Endothelial cell (in vitro differentiated cells): ENCODE data around the gene CASP3. TPM values are rescaled to one million over a fixed set of nuclear protein-coding genes. Genes with fewer than 3 reads are reported as not detected.

Experiments used
- DNase-seq: peaks from one replicate; pipeline ENCODE4 v3.0.0; 2021; ENCODE audit warnings: low spot score
- H3K27ac Mint-ChIP-seq: one replicate; pipeline ENCODE4 v1.8.0; 2021; ENCODE audit warnings: mixed read lengths, inconsistent platforms; ENCODE audit not compliant: unreplicated experiment
- H3K27me3 Mint-ChIP-seq: one replicate; pipeline ENCODE4 v1.8.0; 2021; ENCODE audit warnings: mild to moderate bottlenecking, moderate library complexity, mixed read lengths, inconsistent platforms; ENCODE audit not compliant: unreplicated experiment
- H3K36me3 Mint-ChIP-seq: one replicate; pipeline ENCODE4 v1.8.0; 2021; ENCODE audit warnings: mild to moderate bottlenecking, low read depth, mixed read lengths, inconsistent platforms; ENCODE audit not compliant: unreplicated experiment
- H3K4me1 Mint-ChIP-seq: one replicate; pipeline ENCODE4 v1.8.0; 2021; ENCODE audit warnings: mild to moderate bottlenecking, mixed read lengths, inconsistent platforms; ENCODE audit not compliant: unreplicated experiment
- H3K4me3 Mint-ChIP-seq: one replicate; pipeline ENCODE4 v1.8.0; 2021; ENCODE audit warnings: mild to moderate bottlenecking, mixed read lengths, inconsistent platforms; ENCODE audit not compliant: unreplicated experiment
- H3K9me3 Mint-ChIP-seq: one replicate; pipeline ENCODE4 v1.8.0; 2021; ENCODE audit warnings: mixed read lengths, inconsistent platforms; ENCODE audit not compliant: unreplicated experiment
- total RNA-seq: library from RNA; stranded (reverse); fragmentation: NEBNext Ultra II Directional; extraction: Animal tissue kit (Norgen Biotek cat#: 25700); gene quantifications from one replicate; pipeline ENCODE4 v1.2.1, GENCODE V29; 2021; ENCODE audit not compliant: unreplicated experiment
- TF ChIP-seq, protein P1 (sequence below): fragments of 200-600 bp; sonication (generic); IDR thresholded peaks from one replicate; pipeline ENCODE4 v1.5.0; 2021; ENCODE audit warnings: antibody characterized with exemption; ENCODE audit not compliant: unreplicated experiment

Gene CASP3
- total RNA-seq, 1 donor from 2014 or later = 53.2 TPM

- no peaks in the 10 kb centered on the region for H3K4me1 Mint-ChIP-seq
- peaks cover 7% of the 10 kb centered on the region for H3K36me3 Mint-ChIP-seq
- TF ChIP-seq, protein P1, sequence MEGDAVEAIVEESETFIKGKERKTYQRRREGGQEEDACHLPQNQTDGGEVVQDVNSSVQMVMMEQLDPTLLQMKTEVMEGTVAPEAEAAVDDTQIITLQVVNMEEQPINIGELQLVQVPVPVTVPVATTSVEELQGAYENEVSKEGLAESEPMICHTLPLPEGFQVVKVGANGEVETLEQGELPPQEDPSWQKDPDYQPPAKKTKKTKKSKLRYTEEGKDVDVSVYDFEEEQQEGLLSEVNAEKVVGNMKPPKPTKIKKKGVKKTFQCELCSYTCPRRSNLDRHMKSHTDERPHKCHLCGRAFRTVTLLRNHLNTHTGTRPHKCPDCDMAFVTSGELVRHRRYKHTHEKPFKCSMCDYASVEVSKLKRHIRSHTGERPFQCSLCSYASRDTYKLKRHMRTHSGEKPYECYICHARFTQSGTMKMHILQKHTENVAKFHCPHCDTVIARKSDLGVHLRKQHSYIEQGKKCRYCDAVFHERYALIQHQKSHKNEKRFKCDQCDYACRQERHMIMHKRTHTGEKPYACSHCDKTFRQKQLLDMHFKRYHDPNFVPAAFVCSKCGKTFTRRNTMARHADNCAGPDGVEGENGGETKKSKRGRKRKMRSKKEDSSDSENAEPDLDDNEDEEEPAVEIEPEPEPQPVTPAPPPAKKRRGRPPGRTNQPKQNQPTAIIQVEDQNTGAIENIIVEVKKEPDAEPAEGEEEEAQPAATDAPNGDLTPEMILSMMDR = no peak
- no peak overlapping the region for H3K27ac Mint-ChIP-seq
- H3K27me3 Mint-ChIP-seq = peaks cover 5% of the 10 kb centered on the region
- DNase-seq = no peak
- H3K9me3 Mint-ChIP-seq = no peaks in the 10 kb centered on the region
- H3K4me3 Mint-ChIP-seq = no peak overlapping the region
Measured at GRCh38 chr4:184599492-184600135, 49.6 kb downstream of the CASP3 start.

GRCh38 chr4:184598753-184599491 lies 50.3 kb downstream of the CASP3 start:
- H3K4me1 Mint-ChIP-seq = no peaks in the 10 kb centered on the region
- DNase-seq = no peak
- no peaks in the 10 kb centered on the region for H3K9me3 Mint-ChIP-seq
- H3K4me3 Mint-ChIP-seq = no peak overlapping the region
- H3K36me3 Mint-ChIP-seq = peaks cover 3% of the 10 kb centered on the region
- no peak overlapping the region for H3K27ac Mint-ChIP-seq
- peaks cover 8% of the 10 kb centered on the region for H3K27me3 Mint-ChIP-seq
- TF ChIP-seq, protein P1 = no peak

- no peak overlapping the region for H3K27ac Mint-ChIP-seq
- H3K36me3 Mint-ChIP-seq = no peaks in the 10 kb centered on the region
- DNase-seq = no peak
- peaks cover 10% of the 10 kb centered on the region for H3K27me3 Mint-ChIP-seq
- TF ChIP-seq, protein P1 = no peak
- H3K4me1 Mint-ChIP-seq = no peaks in the 10 kb centered on the region
- no peak overlapping the region for H3K4me3 Mint-ChIP-seq
- no peaks in the 10 kb centered on the region for H3K9me3 Mint-ChIP-seq
Measured at GRCh38 chr4:184596617-184597185, 52.5 kb downstream of the CASP3 start.

DNA sequence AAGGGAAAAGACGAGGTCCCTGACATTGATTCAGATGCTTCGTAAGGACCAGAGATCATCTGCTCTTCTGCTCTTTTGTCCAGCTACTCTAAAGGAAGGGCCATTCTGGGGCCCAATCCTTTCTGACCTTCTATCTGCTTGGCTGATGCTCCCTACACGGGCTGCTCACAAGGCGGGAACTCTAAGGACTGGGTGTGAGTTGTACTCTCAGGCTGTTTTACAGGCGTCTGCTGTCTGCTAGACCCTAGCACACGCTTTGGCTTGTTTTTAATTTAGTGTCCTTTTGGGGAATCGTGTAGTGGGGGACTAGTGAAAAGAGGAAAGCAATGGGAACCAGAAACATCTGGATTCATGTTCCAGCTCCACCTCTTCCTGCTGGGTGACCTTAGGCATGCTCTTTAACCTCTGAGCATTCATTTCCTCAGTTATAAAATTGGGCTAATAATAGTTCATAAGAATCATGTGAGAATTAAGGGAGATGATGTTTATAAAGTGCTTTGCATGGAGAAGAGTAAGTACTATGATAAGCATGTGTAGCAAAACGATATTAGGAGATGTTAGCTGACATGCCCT lies 53.1 kb downstream of the CASP3 start:
- Mint-ChIP-seq H3K27ac (no peak overlapping the region), H3K9me3 (no peaks in the 10 kb centered on the region), H3K27me3 (peaks cover 10% of the 10 kb centered on the region), H3K36me3 (no peaks in the 10 kb centered on the region), H3K4me3 (no peak overlapping the region), H3K4me1 (no peaks in the 10 kb centered on the region)
- no peak for DNase-seq
- TF ChIP-seq, protein P1 = no peak
